ENCODE measurements around the gene SORBS1. TPM values are rescaled to one million over a fixed set of nuclear protein-coding genes. Genes with fewer than 3 reads are reported as not detected.

The SORBS1 gene
- total RNA-seq, 1 experiment from 2014 or later = 5.4 TPM

- no peak for DNase-seq (ENCODE audit: low read depth)
These were observed 121.0 kb downstream of the SORBS1 start for GRCh38 chr10:95440038-95440725.

GRCh38 chr10:95438781-95439180, 122.4 kb downstream of the SORBS1 start:
- DNase-seq (ENCODE audit: low read depth) = no peak

GRCh38 chr10:95437669-95438068, 123.5 kb downstream of the SORBS1 start:
- no peak for DNase-seq (ENCODE audit: low read depth)

GRCh38 chr10:95435548-95436279, 125.5 kb downstream of the SORBS1 start:
- DNase-seq (ENCODE audit: low read depth) = no peak

- no peak for DNase-seq (ENCODE audit: low read depth)
These were observed 126.6 kb downstream of the SORBS1 start for GRCh38 chr10:95434583-95434982.

- DNase-seq (ENCODE audit: low read depth) = no peak
These were observed 129.2 kb downstream of the SORBS1 start for GRCh38 chr10:95431900-95432342.

GRCh38 chr10:95430231-95430951, 130.8 kb downstream of the SORBS1 start:
- DNase-seq (ENCODE audit: low read depth) = peak; percentile 44

GRCh38 chr10:95429639-95430038, 131.5 kb downstream of the SORBS1 start:
- DNase-seq (ENCODE audit: low read depth) = no peak

GRCh38 chr10:95428701-95429100, 132.5 kb downstream of the SORBS1 start:
- no peak for DNase-seq (ENCODE audit: low read depth)

GRCh38 chr10:95426482-95426881, 134.7 kb downstream of the SORBS1 start:
- DNase-seq (ENCODE audit: low read depth) = no peak

GRCh38 chr10:95425592-95426465, 135.3 kb downstream of the SORBS1 start:
- no peak for DNase-seq (ENCODE audit: low read depth)

GRCh38 chr10:95423164-95424005, 137.8 kb downstream of the SORBS1 start:
- peak; percentile 15 for DNase-seq (ENCODE audit: low read depth)

GRCh38 chr10:95422233-95422632, 138.9 kb downstream of the SORBS1 start:
- DNase-seq (ENCODE audit: low read depth) = no peak

GRCh38 chr10:95421782-95422181, 139.4 kb downstream of the SORBS1 start:
- no peak for DNase-seq (ENCODE audit: low read depth)

- DNase-seq (ENCODE audit: low read depth) = no peak
These were observed 141.8 kb downstream of the SORBS1 start for GRCh38 chr10:95419399-95419798.

GRCh38 chr10:95416973-95417372, 144.2 kb downstream of the SORBS1 start:
- no peak for DNase-seq (ENCODE audit: low read depth)

- DNase-seq (ENCODE audit: low read depth) = no peak
These were observed 144.9 kb downstream of the SORBS1 start for GRCh38 chr10:95416270-95416669.

GRCh38 chr10:95415621-95416031, 145.5 kb downstream of the SORBS1 start:
- DNase-seq (ENCODE audit: low read depth) = no peak

- no peak for DNase-seq (ENCODE audit: low read depth)
These were observed 146.2 kb downstream of the SORBS1 start for GRCh38 chr10:95414844-95415485.

All from Daoy (cell line).